SH-SY5Y (cell line): ENCODE data around the gene STAC2.

Source experiments
- GATA2 ChIP-seq: IDR thresholded peaks from 2 replicates; pipeline ENCODE4 v1.6.1; 2011; ENCODE audit warnings: mild to moderate bottlenecking, low read depth, low read length
- GATA3 ChIP-seq: IDR thresholded peaks from 2 replicates; pipeline ENCODE4 v1.6.1; 2011; ENCODE audit warnings: low read depth, mild to moderate bottlenecking, low read length, moderate library complexity

- TF ChIP-seq GATA2 (no peak), GATA3 (no peak)
These were observed 45.8 kb upstream of the STAC2 start for GRCh38 chr17:39271546-39271945.
